HG03469 (cell line): Measurements from ENCODE around the gene STAMBPL1.
"Not testable (repeated sequence)": the region's sequence is repeated elsewhere in the genome, so short reads cannot be mapped to it uniquely, and the experiment has no call there.

Source experiments
- ATAC-seq: cut with Tn5 transposase; IDR thresholded peaks from one replicate; pipeline ENCODE4 v1.9.1; 2021; ENCODE audit warnings: mild to moderate bottlenecking, moderate library complexity, moderate number of reproducible peaks; ENCODE audit not compliant: unreplicated experiment

The STAMBPL1 gene

GRCh38 chr10:88879534-88880281, at the start of gene STAMBPL1:
TSS of gene STAMBPL1 (plus strand) at chr10:88880245. CDS start at chr10:88901709, 21,464 bp downstream.
- ATAC-seq: peak; percentile 22

- ATAC-seq: no peak
Measured at GRCh38 chr10:88830643-88831268, 49.3 kb upstream of the STAMBPL1 start.

- ATAC-seq: no peak
Measured at GRCh38 chr10:88831709-88832108, 48.3 kb upstream of the STAMBPL1 start.

GRCh38 chr10:88832376-88832775, 47.7 kb upstream of the STAMBPL1 start:
- no peak for ATAC-seq

GRCh38 chr10:88833156-88833555, 46.9 kb upstream of the STAMBPL1 start:
- no peak for ATAC-seq

- no peak for ATAC-seq
Measured at GRCh38 chr10:88833723-88834122, 46.3 kb upstream of the STAMBPL1 start.

GRCh38 chr10:88835096-88835909, 44.7 kb upstream of the STAMBPL1 start:
- no peak for ATAC-seq

- no peak for ATAC-seq
Measured at GRCh38 chr10:88835910-88836221, 44.2 kb upstream of the STAMBPL1 start.

- not testable (repeated sequence) for ATAC-seq
Measured at GRCh38 chr10:88837632-88838031, 42.4 kb upstream of the STAMBPL1 start.

- no peak for ATAC-seq
Measured at GRCh38 chr10:88838766-88839350, 41.2 kb upstream of the STAMBPL1 start.

- no peak for ATAC-seq
Measured at GRCh38 chr10:88840104-88840503, 39.9 kb upstream of the STAMBPL1 start.

- ATAC-seq: no peak
Measured at GRCh38 chr10:88840881-88841280, 39.2 kb upstream of the STAMBPL1 start.

- ATAC-seq: no peak
Measured at GRCh38 chr10:88841316-88842111, 38.5 kb upstream of the STAMBPL1 start.

- no peak for ATAC-seq
Measured at GRCh38 chr10:88843171-88843570, 36.9 kb upstream of the STAMBPL1 start.

- no peak for ATAC-seq
Measured at GRCh38 chr10:88848499-88848898, 31.5 kb upstream of the STAMBPL1 start.

- no peak for ATAC-seq
Measured at GRCh38 chr10:88849234-88849633, 30.8 kb upstream of the STAMBPL1 start.

GRCh38 chr10:88850712-88851111, 29.3 kb upstream of the STAMBPL1 start:
- ATAC-seq: no peak

- ATAC-seq: no peak
Measured at GRCh38 chr10:88851706-88852105, 28.3 kb upstream of the STAMBPL1 start, which contains the start of gene ANKRD22. TSS of gene ANKRD22 (minus strand) at chr10:88851844. CDS start at chr10:88851607, 237 bp downstream.

GRCh38 chr10:88852327-88852726, 27.7 kb upstream of the STAMBPL1 start:
- no peak for ATAC-seq

GRCh38 chr10:88853155-88853881, 26.7 kb upstream of the STAMBPL1 start:
- ATAC-seq: no peak
